SK-N-MC (cell line): ENCODE results near the gene NDUFB10.

ENCODE experiments used
- DNase-seq: peaks from one replicate; pipeline ENCODE4 v3.0.0-alpha.2; 2011; ENCODE audit warnings: low read depth, low spot score
- H3K27ac ChIP-seq: fragments of 200-600 bp; sonication (generic); 2 replicates; pipeline ENCODE4 v1.5.1; 2016; ENCODE audit warnings: mixed run types
- H3K36me3 ChIP-seq: fragments of 200-600 bp; sonication (generic); 2 replicates; pipeline ENCODE4 v1.6.1; 2017; ENCODE audit warnings: antibody characterized with exemption, low read length, mixed read lengths; ENCODE audit not compliant: insufficient read depth
- H3K4me3 ChIP-seq: fragments of 200-600 bp; sonication (generic); 2 replicates; pipeline ENCODE4 v1.5.1; 2016
- H3K9ac ChIP-seq: fragments of 200-600 bp; sonication (generic); 2 replicates; pipeline ENCODE4 v1.8.0; 2017; ENCODE audit warnings: mixed run types, mixed read lengths; ENCODE audit not compliant: insufficient read length
- H3K9me3 ChIP-seq: fragments of 200-600 bp; sonication (generic); 2 replicates; pipeline ENCODE4 v1.6.1; 2017; ENCODE audit warnings: low read depth, mild to moderate bottlenecking, antibody characterized with exemption, low read length, moderate library complexity, mixed read lengths
- EZH2 ChIP-seq: fragments of 200-600 bp; sonication (generic); IDR thresholded peaks from one replicate; pipeline ENCODE4 v1.6.1; 2017; ENCODE audit warnings: antibody characterized with exemption
- FOXP2 ChIP-seq: optimal IDR thresholded peaks from 2 replicates; pipeline ENCODE3; 2011; ENCODE audit warnings: mild to moderate bottlenecking, moderate library complexity; ENCODE audit not compliant: insufficient read depth; ENCODE audit errors: extremely low read length, control extremely low read depth
- POLR2AphosphoS5 ChIP-seq: IDR thresholded peaks from 2 replicates; pipeline ENCODE4 v1.6.1; 2012; ENCODE audit warnings: mild to moderate bottlenecking, low read depth, low read length, borderline replicate concordance

Gene NDUFB10

GRCh38 chr16:1971796-1972489, 12.6 kb downstream of the NDUFB10 start, which contains the start of gene TBL3:
Gene TBL3 (plus strand): TSS chr16:1972053. CDS start chr16:1972165, 112 bp downstream.
- Histone ChIP-seq H3K9me3 (no peaks in the 10 kb centered on the region), H3K4me3 (peak within 1 kb of the TSS; percentile 81), H3K36me3 (peaks cover 23% of the 10 kb centered on the region; the same call in 1 of the 2 replicates), H3K9ac (peak within 1 kb of the TSS; percentile 91), H3K27ac (peak within 1 kb of the TSS; percentile 62; the same call in 1 of the 2 replicates)
- TF ChIP-seq POLR2AphosphoS5 = peak; percentile 91
- TF ChIP-seq EZH2 = no peak
- TF ChIP-seq FOXP2 = peak; percentile 94
- DNase-seq = no peak

GRCh38 chr16:1972490-1972877, 13.1 kb downstream of the NDUFB10 start:
- H3K36me3 ChIP-seq = peaks cover 29% of the 10 kb centered on the region; the same call in 1 of the 2 replicates

DNA sequence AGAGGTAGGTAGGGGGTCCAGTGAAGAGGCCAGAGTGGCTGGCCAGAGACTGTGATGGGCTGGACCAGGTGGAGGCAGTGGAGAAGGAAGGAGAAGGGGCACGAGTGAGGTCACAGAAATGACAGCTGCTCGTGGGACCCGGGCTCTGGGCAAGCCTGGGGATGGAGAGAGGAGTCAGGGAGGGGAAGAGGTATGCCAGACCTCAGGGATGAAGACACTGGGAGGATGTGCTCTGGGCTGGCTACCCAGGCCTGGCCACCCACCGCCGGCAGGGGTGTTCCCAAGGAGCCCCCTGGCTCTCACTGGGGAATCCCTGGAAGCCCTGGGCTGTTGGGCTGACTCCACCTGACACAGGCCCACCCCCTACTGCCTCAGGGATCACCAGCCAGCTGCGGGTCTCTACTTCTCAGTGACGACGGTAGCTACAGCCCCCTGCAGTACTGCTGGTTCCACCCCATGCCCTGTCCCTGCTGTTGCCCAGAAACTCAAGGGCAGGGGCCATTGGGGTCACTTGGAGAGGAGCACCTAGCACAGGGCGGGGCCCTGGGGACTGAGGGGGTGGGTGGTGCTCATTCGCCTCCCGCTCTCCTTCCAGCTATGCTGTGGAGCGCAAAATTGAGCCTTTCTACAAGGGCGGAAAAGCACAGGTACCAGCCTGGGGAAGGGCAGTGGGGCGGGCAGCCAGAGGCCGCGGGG, 14.3 kb downstream of the NDUFB10 start:
- Histone ChIP-seq H3K9ac (no peak overlapping the region), H3K4me3 (no peak overlapping the region), H3K9me3 (no peaks in the 10 kb centered on the region), H3K36me3 (peaks cover 36% of the 10 kb centered on the region; the same call in 1 of the 2 replicates), H3K27ac (no peak overlapping the region)
- no peak for TF ChIP-seq FOXP2
- no peak for TF ChIP-seq EZH2
- TF ChIP-seq POLR2AphosphoS5 = no peak
- no peak for DNase-seq

More at GRCh38 chr16:1972490-1972877, 13.1 kb downstream of the NDUFB10 start:
- peak overlapping the region; percentile 81 for H3K4me3 ChIP-seq
- peak overlapping the region; percentile 91 for H3K9ac ChIP-seq
- no peaks in the 10 kb centered on the region for H3K9me3 ChIP-seq
- H3K27ac ChIP-seq = peak overlapping the region; percentile 48; the same call in 1 of the 2 replicates
- DNase-seq = no peak
- no peak for TF ChIP-seq POLR2AphosphoS5
- no peak for TF ChIP-seq FOXP2
- TF ChIP-seq EZH2 = no peak

- Histone ChIP-seq H3K36me3 (peaks cover 37% of the 10 kb centered on the region; the same call in 1 of the 2 replicates), H3K9ac (no peak overlapping the region), H3K27ac (no peak overlapping the region), H3K9me3 (no peaks in the 10 kb centered on the region), H3K4me3 (no peak overlapping the region)
- DNase-seq = no peak
- TF ChIP-seq FOXP2 = no peak
- no peak for TF ChIP-seq POLR2AphosphoS5
- no peak for TF ChIP-seq EZH2
Measured at GRCh38 chr16:1974157-1975070, 15.1 kb downstream of the NDUFB10 start.

- Histone ChIP-seq H3K27ac (no peak overlapping the region), H3K36me3 (peaks cover 37% of the 10 kb centered on the region; the same call in 1 of the 2 replicates), H3K9me3 (no peaks in the 10 kb centered on the region), H3K4me3 (no peak overlapping the region), H3K9ac (no peak overlapping the region)
- TF ChIP-seq POLR2AphosphoS5 (no peak), FOXP2 (no peak), EZH2 (no peak)
- DNase-seq = no peak
Measured at GRCh38 chr16:1975432-1976215, 16.3 kb downstream of the NDUFB10 start.

DNA sequence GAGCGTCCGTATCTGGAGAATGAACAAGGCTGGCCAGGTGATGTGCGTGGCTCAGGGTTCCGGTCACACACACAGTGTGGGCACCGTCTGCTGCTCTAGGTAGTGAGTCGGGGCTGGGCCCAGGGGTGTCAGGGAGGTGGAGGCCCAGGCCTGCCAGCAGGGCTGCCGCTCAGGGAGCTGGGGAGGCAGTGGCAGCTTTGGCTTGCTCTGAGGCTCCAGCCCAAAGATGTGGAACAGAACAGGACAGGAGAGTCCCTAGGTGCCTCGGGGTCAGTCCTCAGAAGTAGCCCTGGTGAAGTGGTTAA, 16.8 kb downstream of the NDUFB10 start:
- DNase-seq = no peak
- TF ChIP-seq POLR2AphosphoS5 (no peak), FOXP2 (no peak), EZH2 (no peak)
- H3K9me3 ChIP-seq = no peaks in the 10 kb centered on the region
- H3K27ac ChIP-seq = no peak overlapping the region
- H3K4me3 ChIP-seq = no peak overlapping the region
- peaks cover 37% of the 10 kb centered on the region; the same call in 1 of the 2 replicates for H3K36me3 ChIP-seq
- H3K9ac ChIP-seq = no peak overlapping the region
